Measurements from ENCODE around the gene DEK.

DEK gene

DNA sequence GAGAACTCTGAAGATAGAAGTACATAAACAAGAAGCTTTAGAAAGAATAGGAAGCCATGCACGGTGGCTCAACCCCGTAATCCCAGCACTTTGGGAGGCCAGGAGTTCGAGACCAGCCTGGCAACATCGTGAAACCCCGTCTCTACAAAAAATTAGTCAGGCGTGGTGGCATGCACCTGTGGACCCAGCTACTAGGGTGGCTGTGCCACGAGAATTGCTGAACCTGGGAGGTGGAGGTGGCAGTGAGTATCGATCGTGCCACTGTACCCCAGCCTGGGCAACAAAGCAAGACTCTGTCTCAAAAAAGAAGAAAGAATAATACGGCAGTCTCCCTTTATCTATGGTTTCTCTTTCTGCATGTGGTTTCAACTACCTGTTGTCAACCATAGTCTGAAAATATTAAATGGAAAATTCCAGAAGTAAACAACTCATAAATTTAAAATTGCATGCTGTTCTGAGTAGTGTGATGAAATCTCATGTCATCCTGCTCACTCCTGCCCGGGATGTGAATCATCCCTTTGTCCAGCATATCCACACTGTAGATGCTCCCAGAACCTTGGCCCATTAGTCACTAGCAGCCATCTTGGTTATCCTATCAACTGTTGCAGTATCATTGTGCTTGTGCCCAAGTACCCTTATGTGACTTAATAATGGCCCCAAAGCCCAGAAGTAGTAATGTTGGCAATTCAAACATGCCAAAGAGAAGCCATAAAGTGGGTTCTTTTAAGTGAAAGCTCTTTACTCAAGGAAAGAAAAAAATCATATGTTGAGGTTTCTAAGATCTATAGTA lies 22.1 kb downstream of the DEK start:
- Mint-ChIP-seq H3K36me3 (ENCODE audit: low read depth) (peaks cover 96% of the 10 kb centered on the region), H3K9me3 (peaks cover 3% of the 10 kb centered on the region), H3K27me3 (ENCODE audit: low read depth, poor library complexity) (no peaks in the 10 kb centered on the region), H3K4me1 (no peaks in the 10 kb centered on the region), H3K4me3 (no peak overlapping the region), H3K27ac (no peak overlapping the region)
- no peak for DNase-seq
- TF ChIP-seq, protein P1, sequence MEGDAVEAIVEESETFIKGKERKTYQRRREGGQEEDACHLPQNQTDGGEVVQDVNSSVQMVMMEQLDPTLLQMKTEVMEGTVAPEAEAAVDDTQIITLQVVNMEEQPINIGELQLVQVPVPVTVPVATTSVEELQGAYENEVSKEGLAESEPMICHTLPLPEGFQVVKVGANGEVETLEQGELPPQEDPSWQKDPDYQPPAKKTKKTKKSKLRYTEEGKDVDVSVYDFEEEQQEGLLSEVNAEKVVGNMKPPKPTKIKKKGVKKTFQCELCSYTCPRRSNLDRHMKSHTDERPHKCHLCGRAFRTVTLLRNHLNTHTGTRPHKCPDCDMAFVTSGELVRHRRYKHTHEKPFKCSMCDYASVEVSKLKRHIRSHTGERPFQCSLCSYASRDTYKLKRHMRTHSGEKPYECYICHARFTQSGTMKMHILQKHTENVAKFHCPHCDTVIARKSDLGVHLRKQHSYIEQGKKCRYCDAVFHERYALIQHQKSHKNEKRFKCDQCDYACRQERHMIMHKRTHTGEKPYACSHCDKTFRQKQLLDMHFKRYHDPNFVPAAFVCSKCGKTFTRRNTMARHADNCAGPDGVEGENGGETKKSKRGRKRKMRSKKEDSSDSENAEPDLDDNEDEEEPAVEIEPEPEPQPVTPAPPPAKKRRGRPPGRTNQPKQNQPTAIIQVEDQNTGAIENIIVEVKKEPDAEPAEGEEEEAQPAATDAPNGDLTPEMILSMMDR (IDR thresholded peaks at IDR 0.05), result no peak

DNA sequence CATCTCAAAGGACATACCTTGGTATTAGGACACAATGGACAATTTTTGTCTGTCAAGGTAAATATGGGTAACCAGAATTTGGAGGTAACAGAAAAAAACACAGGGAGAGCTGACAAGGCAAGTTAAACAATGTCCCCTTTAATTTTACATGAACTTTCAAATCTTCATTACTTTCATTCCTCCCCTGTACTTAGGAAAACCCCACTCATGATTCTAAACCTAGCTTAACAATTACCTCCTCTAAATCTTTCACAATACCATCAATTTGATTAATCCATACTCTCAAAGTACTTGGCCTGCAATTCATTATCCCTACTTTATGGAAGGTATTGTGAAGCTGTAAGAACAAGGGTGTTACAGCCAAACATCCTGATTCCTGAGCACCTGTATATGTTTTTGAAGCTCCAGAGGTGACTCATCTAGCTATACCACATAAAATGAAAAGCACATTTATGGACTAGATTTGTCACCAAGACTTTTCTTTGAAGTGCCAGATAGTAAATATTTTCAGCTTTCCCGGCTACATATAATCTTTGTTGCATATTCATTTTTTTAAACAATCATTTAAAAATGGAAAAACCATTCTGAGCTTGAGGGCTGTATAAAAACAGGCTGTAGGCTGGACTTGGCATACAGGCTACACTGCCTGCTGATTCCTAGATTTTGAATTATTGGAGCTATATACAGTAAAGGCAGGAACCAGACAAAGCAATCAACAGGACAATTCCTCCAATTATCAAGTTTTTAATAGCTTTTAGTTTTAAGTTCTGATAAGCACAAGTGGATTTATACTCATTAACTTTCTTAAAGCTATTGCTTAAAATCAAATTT lies 22.9 kb downstream of the DEK start:
- TF ChIP-seq, protein P1 (IDR thresholded peaks at IDR 0.05), result no peak
- Mint-ChIP-seq H3K4me3 (no peak overlapping the region), H3K27me3 (ENCODE audit: low read depth, poor library complexity) (no peaks in the 10 kb centered on the region), H3K36me3 (ENCODE audit: low read depth) (peaks cover 96% of the 10 kb centered on the region), H3K27ac (peak overlapping the region; percentile 89), H3K9me3 (peaks cover 7% of the 10 kb centered on the region), H3K4me1 (no peaks in the 10 kb centered on the region)
- no peak for DNase-seq

DNA sequence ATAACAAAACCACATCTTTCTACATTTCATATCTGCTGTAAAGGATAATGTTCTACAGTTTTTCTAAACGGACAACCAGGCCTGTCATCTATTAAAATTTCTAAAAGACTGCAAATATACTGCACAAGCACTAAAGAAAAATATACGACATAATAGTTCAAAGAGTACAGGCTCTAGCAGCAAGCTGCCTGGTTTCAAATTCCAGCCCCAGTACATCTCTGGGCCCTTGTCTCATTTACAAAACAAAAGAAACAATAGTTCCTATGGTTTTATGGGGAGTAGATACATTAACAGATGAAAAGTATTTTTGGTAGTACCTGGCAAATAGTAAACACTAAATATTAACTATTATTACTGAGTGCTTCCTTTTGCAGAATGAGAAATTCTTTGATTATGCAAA lies 24.1 kb downstream of the DEK start:
- no peak overlapping the region for H3K4me3 Mint-ChIP-seq
- peaks cover 96% of the 10 kb centered on the region for H3K36me3 Mint-ChIP-seq (ENCODE audit: low read depth)
- H3K27ac Mint-ChIP-seq, result peak overlapping the region; percentile 77
- H3K4me1 Mint-ChIP-seq, result no peaks in the 10 kb centered on the region
- H3K27me3 Mint-ChIP-seq (ENCODE audit: low read depth, poor library complexity), result no peaks in the 10 kb centered on the region
- DNase-seq, result no peak
- TF ChIP-seq, protein P1 (IDR thresholded peaks at IDR 0.05), result no peak
- H3K9me3 Mint-ChIP-seq, result peaks cover 18% of the 10 kb centered on the region

DNA sequence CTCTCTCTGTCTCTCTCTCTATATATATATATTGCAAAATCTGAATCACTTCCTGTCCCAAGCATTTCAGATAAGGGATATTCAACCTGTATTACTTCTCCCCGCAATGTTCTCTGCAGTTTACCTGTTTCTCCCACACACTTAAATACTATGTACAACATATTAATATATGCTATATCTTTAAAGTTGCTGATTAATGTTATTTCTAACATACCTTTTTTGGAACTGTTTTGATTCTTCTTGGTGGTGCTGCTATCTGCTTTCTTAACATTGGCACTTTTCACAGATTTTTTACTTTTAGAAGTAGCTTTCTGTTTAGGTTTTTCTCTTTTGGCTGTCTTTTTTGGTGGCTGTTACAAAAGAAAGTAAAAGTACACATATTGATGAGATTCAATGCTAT lies 27.2 kb downstream of the DEK start:
- H3K36me3 Mint-ChIP-seq (ENCODE audit: low read depth), result peaks cover 98% of the 10 kb centered on the region
- no peaks in the 10 kb centered on the region for H3K27me3 Mint-ChIP-seq (ENCODE audit: low read depth, poor library complexity)
- peaks cover 48% of the 10 kb centered on the region for H3K9me3 Mint-ChIP-seq
- H3K4me1 Mint-ChIP-seq, result no peaks in the 10 kb centered on the region
- TF ChIP-seq, protein P1 (IDR thresholded peaks at IDR 0.05), result no peak
- H3K27ac Mint-ChIP-seq, result no peak overlapping the region
- H3K4me3 Mint-ChIP-seq, result no peak overlapping the region
- no peak for DNase-seq

DNA sequence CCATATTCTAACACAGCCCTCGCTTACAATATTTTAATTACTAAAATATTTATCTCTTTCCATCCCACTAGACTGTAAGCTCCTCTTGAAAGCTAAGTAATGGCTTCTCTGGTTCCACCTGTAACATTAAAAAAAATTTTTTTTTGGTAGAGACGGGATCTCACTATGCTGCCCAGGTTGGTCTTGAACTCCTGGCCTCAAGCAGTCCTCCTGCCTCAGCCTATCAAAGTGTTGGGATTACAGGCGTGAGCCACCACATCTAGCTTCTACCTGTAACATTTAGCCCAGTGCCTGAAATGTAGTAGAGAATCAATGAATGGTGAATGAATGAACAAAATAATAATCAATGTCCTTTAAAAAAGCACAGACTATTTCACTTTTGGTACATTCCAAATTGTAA lies 28.8 kb downstream of the DEK start:
- Mint-ChIP-seq H3K9me3 (peaks cover 64% of the 10 kb centered on the region), H3K4me1 (no peaks in the 10 kb centered on the region), H3K27me3 (ENCODE audit: low read depth, poor library complexity) (no peaks in the 10 kb centered on the region), H3K36me3 (ENCODE audit: low read depth) (peaks cover 99% of the 10 kb centered on the region), H3K27ac (no peak overlapping the region), H3K4me3 (no peak overlapping the region)
- TF ChIP-seq, protein P1 (IDR thresholded peaks at IDR 0.05), result no peak
- DNase-seq, result no peak
